Epithelial cell of proximal tubule (primary cell): ENCODE measurements around the gene SLC48A1. TPM values are rescaled to one million over a fixed set of nuclear protein-coding genes. Genes with fewer than 3 reads are reported as not detected.

ENCODE experiments used
- DNase-seq: peaks from one replicate; pipeline ENCODE4 v3.0.0-alpha.2; 2011; ENCODE audit warnings: low read depth
- H3K4me3 ChIP-seq: 2 replicates; pipeline ENCODE4 v1.5.1; 2011; ENCODE audit warnings: low read depth, mild to moderate bottlenecking, low read length
- total RNA-seq: library from RNA; depleted of rRNA; stranded (reverse); fragments of >200 nt; gene quantifications from 2 replicates; pipeline ENCODE4 v1.2.3, GENCODE V29; 2015
- TF ChIP-seq, protein P1 (sequence below): conservative IDR thresholded peaks from 2 replicates; pipeline ENCODE4 v1.5.1; 2012; ENCODE audit warnings: low read depth, mild to moderate bottlenecking, low read length

SLC48A1 gene
- total RNA-seq, 1 donor from 2014 or later, result 51.8 TPM

DNA sequence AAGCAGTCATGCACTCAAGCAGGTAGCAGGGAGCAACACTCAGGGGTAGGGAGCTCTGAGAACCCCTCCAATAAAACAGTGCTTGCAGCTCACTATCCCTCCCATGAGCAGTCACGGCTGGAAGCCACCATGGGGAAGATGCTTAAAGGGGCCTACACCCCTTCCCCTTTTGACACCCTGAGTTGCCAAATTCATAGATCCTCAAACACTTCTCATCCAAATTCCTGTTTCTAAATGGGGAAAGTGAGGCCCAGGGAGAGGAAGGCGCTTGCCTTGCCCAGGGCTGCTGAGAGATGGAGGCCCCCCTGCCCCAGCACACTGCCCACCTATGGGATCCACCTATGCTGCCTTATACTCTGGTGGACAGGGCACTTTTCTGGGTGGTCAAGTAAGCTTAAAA is 40.5 kb upstream of the SLC48A1 start:
- TF ChIP-seq, protein P1, sequence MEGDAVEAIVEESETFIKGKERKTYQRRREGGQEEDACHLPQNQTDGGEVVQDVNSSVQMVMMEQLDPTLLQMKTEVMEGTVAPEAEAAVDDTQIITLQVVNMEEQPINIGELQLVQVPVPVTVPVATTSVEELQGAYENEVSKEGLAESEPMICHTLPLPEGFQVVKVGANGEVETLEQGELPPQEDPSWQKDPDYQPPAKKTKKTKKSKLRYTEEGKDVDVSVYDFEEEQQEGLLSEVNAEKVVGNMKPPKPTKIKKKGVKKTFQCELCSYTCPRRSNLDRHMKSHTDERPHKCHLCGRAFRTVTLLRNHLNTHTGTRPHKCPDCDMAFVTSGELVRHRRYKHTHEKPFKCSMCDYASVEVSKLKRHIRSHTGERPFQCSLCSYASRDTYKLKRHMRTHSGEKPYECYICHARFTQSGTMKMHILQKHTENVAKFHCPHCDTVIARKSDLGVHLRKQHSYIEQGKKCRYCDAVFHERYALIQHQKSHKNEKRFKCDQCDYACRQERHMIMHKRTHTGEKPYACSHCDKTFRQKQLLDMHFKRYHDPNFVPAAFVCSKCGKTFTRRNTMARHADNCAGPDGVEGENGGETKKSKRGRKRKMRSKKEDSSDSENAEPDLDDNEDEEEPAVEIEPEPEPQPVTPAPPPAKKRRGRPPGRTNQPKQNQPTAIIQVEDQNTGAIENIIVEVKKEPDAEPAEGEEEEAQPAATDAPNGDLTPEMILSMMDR, result no peak
- no peak for DNase-seq
- no peak overlapping the region for H3K4me3 ChIP-seq

DNA sequence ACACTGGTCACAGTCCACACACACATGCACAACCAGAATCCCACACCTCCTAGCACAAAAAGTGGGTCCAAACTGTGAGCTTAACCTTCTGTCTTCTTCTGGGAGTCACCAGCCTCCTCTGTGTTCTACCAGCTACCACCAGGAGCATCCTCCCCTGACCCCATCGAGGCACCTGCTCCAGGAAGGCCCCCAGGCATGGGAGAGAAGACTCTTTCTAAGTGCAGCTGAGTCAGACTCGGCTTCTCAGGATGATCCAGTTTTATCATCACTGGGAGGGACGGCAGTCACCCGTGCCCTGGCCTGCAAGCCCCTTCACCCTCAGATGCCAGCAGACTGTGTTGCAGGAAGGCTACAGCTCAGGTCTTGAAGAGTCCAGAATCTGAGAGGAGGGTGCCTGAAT is 39.9 kb upstream of the SLC48A1 start:
- no peak overlapping the region for H3K4me3 ChIP-seq
- TF ChIP-seq, protein P1, result no peak
- no peak for DNase-seq

DNA sequence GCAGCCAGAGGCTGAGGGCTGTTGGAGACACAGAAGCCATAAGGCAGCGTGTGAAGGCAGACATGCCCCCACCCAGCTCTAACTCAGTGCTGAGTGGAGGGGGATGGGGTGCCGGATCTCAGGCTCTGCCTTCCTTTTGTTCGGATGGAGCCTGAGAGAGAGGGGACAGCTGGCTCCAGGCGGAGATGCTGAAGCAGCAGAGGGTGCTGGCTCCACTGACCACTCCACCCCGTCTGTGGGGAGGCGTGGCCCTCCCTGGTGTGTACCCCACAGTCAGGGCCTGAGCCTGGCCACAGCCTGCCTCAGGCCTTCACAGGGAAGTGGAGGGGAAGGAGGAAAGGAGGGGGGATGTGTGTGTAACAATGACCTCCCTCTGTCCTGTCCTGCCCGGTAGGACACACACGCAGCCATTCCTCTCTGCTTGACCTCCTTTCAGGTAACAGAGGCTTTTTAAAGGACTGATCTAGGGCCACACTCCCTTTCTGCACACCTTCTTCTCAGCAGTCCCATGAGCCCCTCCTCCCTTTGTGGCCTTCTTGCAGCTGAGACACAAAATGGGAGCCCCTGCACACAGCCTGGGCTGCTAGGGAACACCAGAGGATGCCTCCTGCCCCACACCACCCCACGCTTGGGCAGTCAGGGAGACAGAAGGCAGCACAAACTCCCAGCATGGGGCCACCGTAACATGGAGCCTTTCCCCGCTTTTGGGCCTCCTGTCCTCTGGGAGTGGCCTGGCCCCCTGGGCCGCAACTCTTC is 38.1 kb upstream of the SLC48A1 start:
- DNase-seq, result no peak
- H3K4me3 ChIP-seq, result no peak overlapping the region
- TF ChIP-seq, protein P1, result no peak

DNA sequence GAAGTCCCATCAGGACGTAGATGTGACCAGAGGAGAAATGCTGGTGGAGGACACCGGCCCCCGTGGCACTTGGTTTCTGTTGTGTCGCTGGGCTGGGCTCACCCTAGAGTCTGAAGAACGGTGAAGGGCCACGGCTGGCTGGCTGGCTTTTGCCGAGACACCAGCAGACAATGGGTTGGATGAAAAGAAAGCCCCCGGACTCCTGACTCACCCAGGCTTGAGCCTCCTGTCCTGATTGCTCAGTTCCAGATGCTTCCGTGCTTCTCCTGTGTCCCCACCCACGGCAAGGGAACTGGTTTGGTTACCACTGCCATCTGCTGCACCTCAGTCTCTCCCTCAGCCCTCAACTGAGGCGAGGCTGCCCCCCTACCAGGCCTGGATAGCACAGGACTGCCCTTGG is 37.4 kb upstream of the SLC48A1 start:
- H3K4me3 ChIP-seq, result no peak overlapping the region
- TF ChIP-seq, protein P1, result no peak
- DNase-seq, result no peak

DNA sequence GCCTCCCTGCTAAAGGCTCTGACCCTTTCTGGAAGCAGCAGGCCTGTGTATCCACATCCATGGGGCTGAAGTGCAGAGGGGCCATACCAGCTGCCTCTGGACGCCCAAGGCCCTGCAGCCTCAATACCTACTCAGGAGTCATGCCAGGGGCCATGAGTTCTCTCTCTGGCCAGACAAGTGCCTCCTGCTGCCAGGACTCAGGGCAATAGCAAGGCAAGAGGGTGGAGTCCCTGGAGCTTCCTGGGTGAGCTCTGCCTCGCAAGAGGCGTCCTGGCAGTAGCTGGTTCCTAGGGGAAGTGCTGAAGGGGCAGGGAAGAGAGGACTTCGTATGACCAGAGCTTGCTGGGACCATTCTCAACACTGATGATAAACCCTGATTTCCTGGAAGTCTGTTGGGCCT is 36.8 kb upstream of the SLC48A1 start:
- no peak overlapping the region for H3K4me3 ChIP-seq
- TF ChIP-seq, protein P1, result no peak
- no peak for DNase-seq

DNA sequence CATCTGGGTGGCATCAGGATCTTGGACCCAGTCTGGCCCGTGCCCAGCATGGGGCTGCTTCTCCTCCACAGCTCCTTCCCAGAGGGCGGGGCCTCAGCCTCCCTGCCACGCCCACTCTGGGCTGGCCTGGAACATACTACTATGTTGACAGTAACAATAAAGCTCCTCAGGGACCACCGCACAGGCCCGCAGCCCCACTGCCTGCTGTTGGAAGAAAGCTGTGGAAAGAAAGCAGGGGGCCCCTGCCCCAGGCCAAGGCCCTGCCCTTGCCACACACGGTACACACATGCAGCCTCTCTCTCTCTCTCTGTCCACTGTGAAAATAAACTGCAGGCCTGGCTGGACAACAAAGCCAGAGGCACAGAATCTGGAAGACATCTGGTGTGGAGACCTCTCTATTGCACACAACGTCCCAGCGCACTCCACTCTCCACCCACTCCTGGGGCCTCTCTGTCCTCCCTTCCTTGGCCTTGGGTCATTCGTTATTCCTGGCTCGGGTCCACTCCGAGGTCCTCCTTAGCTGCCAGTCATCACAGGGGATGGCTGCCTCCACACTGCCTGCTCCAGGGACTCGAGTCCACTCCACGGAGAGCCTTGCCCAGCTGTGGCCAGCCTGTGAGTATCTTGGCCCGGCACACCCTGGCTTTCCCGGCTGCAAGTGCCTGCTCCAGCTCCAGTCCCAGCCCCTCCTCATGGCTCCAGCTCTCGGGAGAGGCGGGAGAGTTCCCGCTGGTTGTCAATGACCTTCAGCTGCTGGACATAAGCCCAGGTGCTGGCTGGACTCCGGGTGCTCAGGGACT is 36.0 kb upstream of the SLC48A1 start:
- H3K4me3 ChIP-seq, result no peak overlapping the region
- no peak for DNase-seq
- TF ChIP-seq, protein P1, result no peak
